Breast epithelium (tissue), 4 donors: ENCODE data around the gene DYNC1H1. TPM values are rescaled to one million over a fixed set of nuclear protein-coding genes. Genes with fewer than 3 reads are reported as not detected.

ENCODE experiments used
- DNase-seq, 2 donors: peaks; one replicate each; pipeline ENCODE4 v3.0.0-alpha.2; 2019; ENCODE audit warnings: low spot score in 2 of 2
- H3K27ac ChIP-seq, 2 donors: fragments of 200-600 bp; sonication (generic) in 1 of 2; one replicate each; pipeline ENCODE4 v1.5.1; 2016 to 2019; ENCODE audit warnings: mild to moderate bottlenecking in 1 of 2
- H3K27me3 ChIP-seq, 2 donors: fragments of 200-600 bp; sonication (generic) in 1 of 2; one replicate each; pipeline versions ENCODE4 v1.5.1 to v1.6.0; 2017 to 2019; ENCODE audit warnings: control low read depth in 1 of 2, mild to moderate bottlenecking in 1 of 2
- H3K36me3 ChIP-seq: fragments of 200-600 bp; one replicate; pipeline ENCODE4 v1.5.1; 2019
- H3K4me1 ChIP-seq, 2 donors: fragments of 200-600 bp; sonication (generic); one replicate each; pipeline ENCODE4 v1.5.1; 2016 to 2019; ENCODE audit warnings: control low read depth in 1 of 2
- H3K4me3 ChIP-seq, 3 donors: fragments of 200-600 bp; sonication (generic); 1 replicate in 2 of 3; 2 replicates in 1 of 3; pipeline ENCODE4 v1.5.1; 2016 to 2019; ENCODE audit warnings: mild to moderate bottlenecking in 3 of 3, moderate library complexity in 2 of 3
- H3K9me3 ChIP-seq, 2 donors: fragments of 200-600 bp; sonication (generic) in 1 of 2; one replicate each; pipeline ENCODE4 v1.5.1; 2016 to 2019; ENCODE audit warnings: control low read depth in 1 of 2
- POLR2A ChIP-seq: fragments of 450-650 bp; IDR thresholded peaks from one replicate; pipeline ENCODE4 v1.6.1; 2016; ENCODE audit warnings: antibody characterized with exemption, mild to moderate bottlenecking, moderate library complexity
- POLR2AphosphoS5 ChIP-seq, 3 donors: sonication (generic); formaldehyde crosslinking; IDR thresholded peaks; one replicate each; pipeline ENCODE4 v1.6.1; 2017; ENCODE audit warnings: antibody characterized with exemption in 3 of 3
- intact Hi-C: fragments of 100-400 bp; cut with DNase I; formaldehyde crosslinking; loops from one replicate; pipeline ENCODE4 v1.15.1; 2023; ENCODE audit warnings: low total_unique reads
- total RNA-seq, 3 donors: library from RNA; depleted of rRNA; stranded (reverse); fragments of >200 nt; gene quantifications; one replicate each; pipeline ENCODE4 v1.1.0, GENCODE V29; 2016
- TF ChIP-seq, protein P1 (sequence below), 3 donors: fragments of 450-650 bp; IDR thresholded peaks; one replicate each; pipeline ENCODE4 v1.5.1; 2016 to 2017; ENCODE audit warnings: antibody characterized with exemption in 3 of 3, mild to moderate bottlenecking in 3 of 3, moderate library complexity in 3 of 3

DYNC1H1 gene
- total RNA-seq, 3 donors from 2014 or later = 355 to 424 (median 391) TPM

DNA sequence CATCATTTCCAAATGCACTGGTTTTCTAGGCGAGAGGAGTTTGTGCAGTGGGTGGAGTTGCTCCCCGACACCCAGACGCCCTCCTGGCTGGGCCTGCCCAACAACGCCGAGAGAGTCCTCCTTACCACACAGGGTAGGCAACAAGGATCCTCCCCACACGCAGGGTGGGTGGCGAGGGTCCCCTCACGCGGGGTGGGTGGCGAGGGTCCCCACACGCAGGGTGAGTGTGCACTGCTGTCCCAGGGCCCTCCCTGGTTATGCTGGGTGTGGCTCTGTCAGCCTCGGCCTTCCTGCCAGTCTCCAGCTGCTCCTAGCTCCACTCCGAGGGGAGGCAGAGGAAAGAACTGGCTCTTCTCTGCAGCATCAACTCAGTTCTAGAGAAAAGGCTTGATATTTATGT lies 80.2 kb downstream of the DYNC1H1 start:
- H3K9me3 ChIP-seq = no peaks in the 10 kb centered on the region
- DNase-seq = no peak
- H3K36me3 ChIP-seq = peaks cover 25% of the 10 kb centered on the region
- no peak overlapping the region for H3K27ac ChIP-seq
- TF ChIP-seq, protein P1, sequence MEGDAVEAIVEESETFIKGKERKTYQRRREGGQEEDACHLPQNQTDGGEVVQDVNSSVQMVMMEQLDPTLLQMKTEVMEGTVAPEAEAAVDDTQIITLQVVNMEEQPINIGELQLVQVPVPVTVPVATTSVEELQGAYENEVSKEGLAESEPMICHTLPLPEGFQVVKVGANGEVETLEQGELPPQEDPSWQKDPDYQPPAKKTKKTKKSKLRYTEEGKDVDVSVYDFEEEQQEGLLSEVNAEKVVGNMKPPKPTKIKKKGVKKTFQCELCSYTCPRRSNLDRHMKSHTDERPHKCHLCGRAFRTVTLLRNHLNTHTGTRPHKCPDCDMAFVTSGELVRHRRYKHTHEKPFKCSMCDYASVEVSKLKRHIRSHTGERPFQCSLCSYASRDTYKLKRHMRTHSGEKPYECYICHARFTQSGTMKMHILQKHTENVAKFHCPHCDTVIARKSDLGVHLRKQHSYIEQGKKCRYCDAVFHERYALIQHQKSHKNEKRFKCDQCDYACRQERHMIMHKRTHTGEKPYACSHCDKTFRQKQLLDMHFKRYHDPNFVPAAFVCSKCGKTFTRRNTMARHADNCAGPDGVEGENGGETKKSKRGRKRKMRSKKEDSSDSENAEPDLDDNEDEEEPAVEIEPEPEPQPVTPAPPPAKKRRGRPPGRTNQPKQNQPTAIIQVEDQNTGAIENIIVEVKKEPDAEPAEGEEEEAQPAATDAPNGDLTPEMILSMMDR (IDR thresholded peaks at IDR 0.05) = no peak
- TF ChIP-seq POLR2A = no peak
- no peak for TF ChIP-seq POLR2AphosphoS5 (IDR thresholded peaks at IDR 0.05)
- no peaks in the 10 kb centered on the region for H3K4me1 ChIP-seq
- intact Hi-C loops = no loop called here
- no peak overlapping the region for H3K4me3 ChIP-seq
- no peaks in the 10 kb centered on the region for H3K27me3 ChIP-seq

DNA sequence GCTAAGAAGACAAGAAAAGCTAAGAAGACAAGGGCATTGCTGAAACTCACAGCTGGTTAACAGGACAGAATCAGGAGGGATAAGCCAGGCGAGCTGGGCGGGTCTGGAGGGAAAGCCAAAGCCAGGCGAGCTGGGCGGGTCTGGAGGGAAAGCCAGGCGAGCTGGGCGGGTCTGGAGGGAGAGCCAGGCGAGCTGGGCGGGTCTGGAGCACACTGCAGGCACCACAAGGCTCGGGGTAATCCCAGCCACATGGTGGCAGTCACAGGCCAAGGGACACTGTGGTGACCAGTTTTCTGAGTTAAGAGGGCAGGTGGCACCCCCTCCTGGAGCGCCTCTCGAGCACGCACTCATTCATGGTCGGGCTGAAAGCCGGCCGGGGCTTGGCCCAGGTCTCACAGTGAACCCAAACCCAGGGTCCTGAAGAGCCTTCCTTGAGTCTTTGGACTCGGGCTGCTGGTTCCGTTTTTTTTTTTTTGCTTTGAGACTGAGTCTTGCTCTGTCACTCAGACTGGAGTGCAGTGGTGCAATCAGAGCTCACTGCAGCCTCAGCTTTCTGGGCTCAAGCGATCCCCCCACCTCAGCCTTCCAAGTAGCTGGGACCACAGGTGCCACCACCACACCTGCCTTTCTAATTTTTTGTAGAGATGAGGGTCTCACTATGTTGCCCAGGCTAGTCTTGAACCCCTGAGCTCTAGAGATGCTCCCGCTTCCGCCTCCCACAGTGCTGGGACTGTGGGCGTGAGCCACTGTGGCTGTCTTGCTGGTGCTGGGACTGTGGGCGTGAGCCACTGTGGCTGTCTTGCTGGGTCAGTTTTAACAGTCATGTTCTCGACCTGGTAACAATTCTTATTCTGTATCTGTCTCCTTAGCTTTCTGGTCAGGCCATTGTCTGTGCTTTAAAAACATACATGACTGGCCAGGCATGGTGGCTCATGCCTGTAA lies 82.2 kb downstream of the DYNC1H1 start:
- Histone ChIP-seq H3K36me3 (peaks cover 24% of the 10 kb centered on the region), H3K27ac (peak overlapping the region in 1 of 2 donors; percentile 17), H3K9me3 (no peaks in the 10 kb centered on the region), H3K27me3 (no peaks in the 10 kb centered on the region), H3K4me3 (no peak overlapping the region), H3K4me1 (no peaks in the 10 kb centered on the region)
- TF ChIP-seq, protein P1 (IDR thresholded peaks at IDR 0.05) = peak in 2 of 3 donors; percentile 60 to 75
- TF ChIP-seq POLR2AphosphoS5 (IDR thresholded peaks at IDR 0.05) = peak in 1 of 3 donors; percentile 47
- no peak for TF ChIP-seq POLR2A
- peak; percentile 90 to 92 for DNase-seq
- intact Hi-C loops = no loop called here

DNA sequence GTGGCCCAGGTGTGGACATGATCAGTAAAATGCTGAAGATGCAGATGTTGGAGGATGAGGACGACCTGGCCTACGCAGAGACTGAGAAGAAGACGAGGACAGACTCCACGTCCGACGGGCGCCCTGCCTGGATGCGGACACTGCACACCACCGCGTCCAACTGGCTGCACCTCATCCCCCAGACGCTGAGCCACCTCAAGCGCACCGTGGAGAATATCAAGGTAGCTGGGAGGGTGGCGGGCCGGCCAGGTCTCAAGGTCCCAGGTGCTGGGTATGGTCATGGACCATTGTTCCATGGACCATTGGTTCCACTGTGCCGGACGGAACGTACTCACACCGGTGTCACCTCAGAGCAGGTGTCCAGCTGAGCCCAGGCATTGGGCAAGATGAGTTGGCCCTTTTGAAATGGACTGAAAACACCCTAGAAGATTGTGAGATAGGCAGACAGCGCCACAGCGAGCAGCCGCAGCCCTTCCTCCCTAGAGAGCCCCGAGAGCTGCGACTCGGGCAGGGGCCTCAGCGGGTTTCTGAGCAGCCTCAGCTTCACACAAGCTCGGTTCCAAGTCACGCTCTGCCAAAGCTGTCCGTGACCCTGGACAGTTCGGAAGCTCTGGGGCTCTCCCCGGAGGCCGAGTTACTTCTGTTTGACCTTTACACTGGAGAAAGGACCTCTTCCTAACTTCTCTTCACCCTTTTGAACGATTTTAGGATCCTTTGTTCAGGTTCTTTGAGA lies 83.6 kb downstream of the DYNC1H1 start:
- H3K4me3 ChIP-seq = no peak overlapping the region
- H3K27ac ChIP-seq = no peak overlapping the region
- H3K4me1 ChIP-seq = no peaks in the 10 kb centered on the region
- DNase-seq = no peak
- peaks cover 24% of the 10 kb centered on the region for H3K36me3 ChIP-seq
- intact Hi-C loops = no loop called here
- H3K9me3 ChIP-seq = no peaks in the 10 kb centered on the region
- TF ChIP-seq POLR2A (no peak), POLR2AphosphoS5 (IDR thresholded peaks at IDR 0.05) (no peak)
- TF ChIP-seq, protein P1 (IDR thresholded peaks at IDR 0.05) = no peak
- no peaks in the 10 kb centered on the region for H3K27me3 ChIP-seq

DNA sequence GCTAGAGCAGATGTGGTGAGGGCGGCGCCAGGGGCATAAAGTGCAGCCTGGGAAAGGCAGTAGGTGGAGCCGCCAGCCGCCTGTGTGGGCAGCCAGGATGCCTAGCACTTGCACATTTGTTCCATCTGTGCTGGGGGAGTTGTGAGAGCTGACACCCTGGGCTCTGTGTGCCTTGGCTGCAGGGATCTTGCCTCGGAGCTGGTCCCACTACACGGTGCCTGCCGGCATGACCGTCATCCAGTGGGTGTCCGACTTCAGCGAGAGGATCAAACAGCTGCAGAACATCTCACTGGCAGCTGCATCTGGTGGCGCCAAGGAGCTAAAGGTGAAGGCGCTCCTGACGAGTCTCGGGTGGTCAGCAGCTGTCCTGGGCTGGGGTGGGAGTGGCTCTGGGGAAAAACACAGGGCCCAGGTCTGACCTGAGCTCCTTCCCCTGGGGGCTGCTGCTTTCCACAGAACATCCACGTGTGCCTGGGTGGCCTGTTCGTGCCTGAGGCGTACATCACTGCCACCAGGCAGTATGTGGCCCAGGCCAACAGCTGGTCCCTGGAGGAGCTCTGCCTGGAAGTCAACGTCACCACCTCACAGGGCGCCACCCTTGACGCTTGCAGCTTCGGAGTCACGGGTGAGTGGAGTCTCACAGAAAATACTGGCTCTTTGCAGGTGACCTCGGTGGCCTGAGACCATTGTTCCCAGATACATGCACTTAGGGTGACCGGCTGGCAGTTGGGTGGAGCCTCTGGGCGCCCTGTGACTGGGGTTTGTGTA lies 85.1 kb downstream of the DYNC1H1 start:
- Histone ChIP-seq H3K36me3 (peaks cover 15% of the 10 kb centered on the region), H3K9me3 (no peaks in the 10 kb centered on the region), H3K27ac (peak overlapping the region in 1 of 2 donors; percentile 3), H3K4me3 (no peak overlapping the region), H3K27me3 (no peaks in the 10 kb centered on the region), H3K4me1 (no peaks in the 10 kb centered on the region)
- intact Hi-C loops = no loop called here
- TF ChIP-seq POLR2A (no peak), POLR2AphosphoS5 (IDR thresholded peaks at IDR 0.05) (no peak)
- TF ChIP-seq, protein P1 (IDR thresholded peaks at IDR 0.05) = no peak
- DNase-seq = no peak
